ENCODE measurements around the gene G2E3. TPM values are rescaled to one million over a fixed set of nuclear protein-coding genes. Genes with fewer than 3 reads are reported as not detected.

G2E3 gene
- total RNA-seq, 2 experiments from 2014 or later = 21.5 to 27.0 TPM

DNA sequence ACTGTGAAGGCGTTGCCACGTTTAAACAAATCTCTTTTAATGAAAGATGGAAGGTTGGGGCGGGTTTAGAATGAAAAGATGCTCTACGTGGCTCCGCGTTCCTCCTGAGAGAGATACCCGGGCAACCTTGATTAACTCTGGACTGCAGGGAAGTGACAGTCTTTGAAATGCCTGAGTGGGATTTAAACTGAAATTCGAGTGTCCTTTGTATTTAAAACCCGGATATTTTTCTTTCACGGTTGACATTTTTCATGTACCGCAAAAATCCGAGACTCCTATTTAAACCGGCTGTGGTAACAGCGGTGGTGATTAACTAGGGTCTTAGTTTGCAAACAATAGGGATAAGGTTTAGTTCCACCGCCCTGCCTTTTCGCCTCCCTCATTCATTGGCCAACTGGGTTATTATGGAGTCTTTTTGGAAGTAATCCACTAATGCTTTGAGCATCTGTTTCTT lies 707 bp downstream of the G2E3 start:
- H3K4me1 Mint-ChIP-seq (ENCODE audit: low read depth) = peaks cover 31% of the 10 kb centered on the region

DNA sequence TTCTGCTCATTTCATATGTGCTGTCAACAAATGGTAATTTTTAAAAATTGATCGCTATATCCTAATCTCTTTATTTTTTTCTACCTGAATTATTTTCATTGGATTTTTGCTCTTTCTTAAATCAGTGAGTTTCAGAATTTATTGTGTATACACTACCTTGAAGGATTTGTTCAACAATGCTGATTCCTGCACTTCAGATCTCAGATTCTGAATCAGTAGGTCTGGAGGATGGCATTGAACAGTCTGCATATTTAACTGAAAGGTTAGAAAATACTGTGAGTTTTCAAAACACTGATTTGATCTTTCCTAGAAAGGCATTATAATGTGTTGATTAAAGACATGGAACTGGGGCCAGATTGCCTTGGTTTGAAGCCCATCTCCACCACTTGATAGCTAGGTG lies 1.6 kb downstream of the G2E3 start:
- Mint-ChIP-seq H3K9me3 (no peaks in the 10 kb centered on the region), H3K36me3 (ENCODE audit: low read depth) (peaks cover 31% of the 10 kb centered on the region), H3K27me3 (peaks cover 4% of the 10 kb centered on the region), H3K27ac (peak overlapping the region; percentile 38), H3K4me3 (peak overlapping the region; percentile 77), H3K4me1 (ENCODE audit: low read depth) (peaks cover 38% of the 10 kb centered on the region)
- ChIA-PET CTCF (no interaction called here), POLR2A (no interaction called here)
- DNase-seq (no peak), ATAC-seq (no peak)
- no peak for TF ChIP-seq CTCF (IDR thresholded peaks at IDR 0.05)
- intact Hi-C loops (cut with micrococcal nuclease) = no loop called here

More for the DNA sequence above, 707 bp downstream of the G2E3 start:
- no peaks in the 10 kb centered on the region for H3K9me3 Mint-ChIP-seq
- peak overlapping the region; percentile 98 for H3K4me3 Mint-ChIP-seq
- ATAC-seq (peak; percentile 6), DNase-seq (peak; percentile 32)
- peaks cover 30% of the 10 kb centered on the region for H3K36me3 Mint-ChIP-seq (ENCODE audit: low read depth)
- peaks cover 4% of the 10 kb centered on the region for H3K27me3 Mint-ChIP-seq
- H3K27ac Mint-ChIP-seq = peak overlapping the region; percentile 100
- intact Hi-C loops (cut with micrococcal nuclease) = loop anchor here (5.0 kb wide), 1 partner anchor 63 kb away; the partner anchor contains the start of gene SCFD1
- no peak for TF ChIP-seq CTCF (IDR thresholded peaks at IDR 0.05)
- ChIA-PET POLR2A (interaction anchor here (1.0 to 1.5 kb wide), 2 partner anchors 30 to 71 kb away, joined by 3 to 6 read pairs; no protein-coding TSS in a partner anchor), CTCF (interaction anchor here (1.7 kb wide), 1 partner anchor 62 kb away, joined by 3 read pairs; the partner anchor contains the start of gene SCFD1)

DNA sequence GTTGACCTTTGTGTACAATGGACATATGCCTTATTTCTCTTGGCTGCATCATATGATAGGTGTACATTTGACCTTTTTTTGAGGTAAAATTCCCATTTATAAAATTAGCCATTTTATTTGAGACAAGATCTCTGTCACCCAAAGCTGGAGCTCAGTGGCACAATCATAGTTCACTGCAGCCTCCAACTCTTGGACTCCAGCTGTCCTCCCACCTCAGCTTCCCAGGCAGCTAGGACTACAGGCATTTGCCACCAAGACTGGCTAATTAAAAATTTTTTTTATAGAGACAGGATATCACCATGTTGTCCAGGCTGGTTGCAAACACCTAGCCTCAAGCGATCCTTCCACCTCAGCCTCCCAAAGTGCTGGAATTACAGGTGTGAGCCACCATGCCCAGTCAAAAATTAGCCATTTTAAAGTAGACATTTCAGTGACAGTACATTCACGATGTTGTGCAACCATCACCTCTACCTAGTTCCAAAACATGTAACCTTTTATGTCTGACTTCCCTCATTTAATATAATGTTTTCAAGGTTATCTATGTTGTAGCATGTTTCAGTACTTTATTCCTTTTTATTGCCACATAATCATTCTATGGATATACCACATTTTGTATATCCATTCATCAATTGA lies 5.4 kb downstream of the G2E3 start:
- no peaks in the 10 kb centered on the region for H3K9me3 Mint-ChIP-seq
- ChIA-PET CTCF (no interaction called here), POLR2A (interaction anchor here (0.6 kb wide), 1 partner anchor 144 kb away, joined by 3 read pairs; no protein-coding TSS in a partner anchor)
- TF ChIP-seq CTCF (IDR thresholded peaks at IDR 0.05) = no peak
- no peak for ATAC-seq
- H3K4me3 Mint-ChIP-seq = no peak overlapping the region
- H3K27me3 Mint-ChIP-seq = no peaks in the 10 kb centered on the region
- intact Hi-C loops (cut with micrococcal nuclease) = no loop called here
- peaks cover 33% of the 10 kb centered on the region for H3K36me3 Mint-ChIP-seq (ENCODE audit: low read depth)
- H3K27ac Mint-ChIP-seq = no peak overlapping the region
- peaks cover 61% of the 10 kb centered on the region for H3K4me1 Mint-ChIP-seq (ENCODE audit: low read depth)
- DNase-seq = no peak

GRCh38 chr14:30564868-30565248 lies 5.9 kb downstream of the G2E3 start:
- ChIA-PET POLR2A (no interaction called here), CTCF (no interaction called here)
- TF ChIP-seq CTCF (IDR thresholded peaks at IDR 0.05) = no peak
- Mint-ChIP-seq H3K4me1 (ENCODE audit: low read depth) (peaks cover 66% of the 10 kb centered on the region), H3K9me3 (no peaks in the 10 kb centered on the region), H3K27me3 (no peaks in the 10 kb centered on the region), H3K4me3 (no peak overlapping the region), H3K27ac (no peak overlapping the region), H3K36me3 (ENCODE audit: low read depth) (peaks cover 33% of the 10 kb centered on the region)
- ATAC-seq (no peak), DNase-seq (no peak)
- intact Hi-C loops (cut with micrococcal nuclease) = no loop called here

DNA sequence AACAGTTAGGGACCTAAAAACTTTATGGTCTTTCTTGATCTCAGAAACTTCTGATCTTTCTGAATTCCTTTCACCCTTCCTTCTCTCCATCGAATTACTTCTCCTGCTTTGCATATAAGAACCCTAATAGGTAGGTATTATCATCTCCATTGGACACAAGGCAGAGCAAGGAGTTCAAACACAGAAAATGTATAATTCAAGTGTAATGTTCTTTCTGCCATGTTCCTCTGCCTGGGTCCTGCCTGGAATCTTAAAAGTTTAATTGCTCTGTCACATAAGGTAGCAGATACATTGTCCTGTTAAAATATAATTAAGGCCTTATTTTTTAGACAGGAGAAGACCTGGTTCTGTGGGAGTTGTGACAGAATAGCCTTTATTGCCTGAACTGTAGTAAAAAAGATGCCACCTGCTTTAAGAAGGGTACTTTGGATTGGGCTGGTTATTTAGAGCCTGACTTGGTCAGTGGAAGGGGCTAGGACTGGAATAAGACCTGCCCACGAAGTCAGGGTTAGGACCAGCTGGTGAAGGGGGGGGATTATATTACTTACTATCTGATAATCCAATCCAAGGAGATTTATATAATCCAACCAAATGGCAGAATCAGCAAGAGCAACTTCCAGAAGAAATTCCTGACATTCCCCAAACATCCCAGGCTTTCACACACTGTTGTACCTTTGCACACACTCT lies 10.4 kb downstream of the G2E3 start:
- Mint-ChIP-seq H3K36me3 (ENCODE audit: low read depth) (peaks cover 9% of the 10 kb centered on the region), H3K27me3 (no peaks in the 10 kb centered on the region), H3K4me1 (ENCODE audit: low read depth) (peaks cover 75% of the 10 kb centered on the region), H3K27ac (no peak overlapping the region), H3K9me3 (no peaks in the 10 kb centered on the region), H3K4me3 (no peak overlapping the region)
- DNase-seq (no peak), ATAC-seq (no peak)
- intact Hi-C loops (cut with micrococcal nuclease) = no loop called here
- ChIA-PET POLR2A (no interaction called here), CTCF (no interaction called here)
- TF ChIP-seq CTCF (IDR thresholded peaks at IDR 0.05) = no peak
